Measurements from ENCODE around the gene PANK4. TPM values are rescaled to one million over a fixed set of nuclear protein-coding genes. Genes with fewer than 3 reads are reported as not detected.

PANK4 gene
- total and polyA plus RNA-seq, 2 of the 8 experiments (the other 6 are each of a cell fraction or from before 2014, with no cell fraction given) = 20.1 to 29.7 TPM

- TF ChIP-seq CHD7 (IDR thresholded peaks at IDR 0.05; ENCODE audit: insufficient replicate concordance, low read length) (no peak), ATF3 (IDR thresholded peaks at IDR 0.05; ENCODE audit: insufficient read depth, low read depth, low read length) (no peak), GABPA (IDR thresholded peaks at IDR 0.05; ENCODE audit: borderline replicate concordance, insufficient read depth, low read length) (no peak), CHD2 (IDR thresholded peaks at IDR 0.05; ENCODE audit: low read length) (no peak), SAP30 (IDR thresholded peaks at IDR 0.05; ENCODE audit: insufficient read depth, insufficient replicate concordance, low read length) (no peak), CBX8 (IDR thresholded peaks at IDR 0.05; ENCODE audit: borderline replicate concordance, low read depth, low read length) (no peak), ZNF274 (IDR thresholded peaks at IDR 0.05; ENCODE audit: borderline replicate concordance, extremely low read depth, low read length) (no peak), TCF12 (IDR thresholded peaks at IDR 0.05; ENCODE audit: low read depth, low read length) (no peak), SRF (IDR thresholded peaks at IDR 0.05; ENCODE audit: low read depth, low read length) (no peak), NANOG (IDR thresholded peaks at IDR 0.05; ENCODE audit: insufficient read depth, low read depth, low read length, poor library complexity, severe bottlenecking) (no peak)
These were observed 18.2 kb downstream of the PANK4 start (continued) for GRCh38 chr1:2508180-2508579.

Measured in H1 (cell line).